Type B pancreatic cell (in vitro differentiated cells): ENCODE measurements around the gene SBNO2. TPM values are rescaled to one million over a fixed set of nuclear protein-coding genes. Genes with fewer than 3 reads are reported as not detected.
"Not testable (repeated sequence)": the region's sequence is repeated elsewhere in the genome, so short reads cannot be mapped to it uniquely, and the experiment has no call there.

Experiments
- DNase-seq: peaks from one replicate; pipeline ENCODE4 v3.0.0; 2021; ENCODE audit warnings: mixed read lengths; ENCODE audit not compliant: unreplicated experiment; ENCODE audit errors: extremely low spot score
- H3K27ac Mint-ChIP-seq: 2 replicates; pipeline ENCODE4 v1.8.0; 2021; ENCODE audit warnings: mild to moderate bottlenecking, mixed read lengths
- H3K27me3 Mint-ChIP-seq: 2 replicates; pipeline ENCODE4 v1.8.0; 2021; ENCODE audit warnings: mixed read lengths
- H3K36me3 Mint-ChIP-seq: 2 replicates; pipeline ENCODE4 v1.8.0; 2021; ENCODE audit warnings: mixed read lengths
- H3K4me1 Mint-ChIP-seq: one replicate; pipeline ENCODE4 v1.8.0; 2021; ENCODE audit warnings: mixed read lengths; ENCODE audit not compliant: unreplicated experiment
- H3K4me3 Mint-ChIP-seq: 2 replicates; pipeline ENCODE4 v1.8.0; 2021; ENCODE audit warnings: mild to moderate bottlenecking, mixed read lengths
- H3K9me3 Mint-ChIP-seq: 2 replicates; pipeline ENCODE4 v1.8.0; 2021; ENCODE audit warnings: mixed read lengths
- total RNA-seq: library from RNA; stranded (reverse); gene quantifications from 2 replicates; pipeline ENCODE4 v1.2.1, GENCODE V29; 2021; ENCODE audit warnings: low replicate concordance
- TF ChIP-seq, protein P1 (sequence below): fragments of 200-600 bp; sonication (generic); conservative IDR thresholded peaks from 2 replicates; pipeline ENCODE4 v1.5.0; 2021; ENCODE audit warnings: antibody characterized with exemption, mild to moderate bottlenecking

Gene SBNO2
- total RNA-seq, 1 donor from 2014 or later = 45.5 TPM

DNA sequence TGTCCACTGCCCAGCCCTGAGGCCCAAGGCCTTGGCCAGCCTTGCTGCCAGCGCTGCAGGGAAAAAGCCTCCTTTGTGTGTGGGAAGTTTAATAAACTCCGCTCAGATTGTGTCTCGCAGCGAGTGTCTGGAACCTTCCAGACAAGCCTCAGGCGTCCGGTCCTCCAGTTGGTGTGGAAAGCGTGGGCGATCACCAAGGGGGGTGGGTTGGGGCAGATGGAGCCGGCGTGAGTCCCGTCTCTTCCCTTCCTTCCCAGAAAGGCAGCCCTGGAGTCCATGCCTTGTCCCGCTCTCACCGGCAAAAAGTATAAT lies 36.1 kb upstream of the SBNO2 start:
- Mint-ChIP-seq H3K4me1 (peaks cover 15% of the 10 kb centered on the region), H3K9me3 (no peaks in the 10 kb centered on the region), H3K27ac (peak overlapping the region; percentile 46), H3K4me3 (peak overlapping the region; percentile 69), H3K27me3 (no peaks in the 10 kb centered on the region), H3K36me3 (peaks cover 8% of the 10 kb centered on the region)
- TF ChIP-seq, protein P1, sequence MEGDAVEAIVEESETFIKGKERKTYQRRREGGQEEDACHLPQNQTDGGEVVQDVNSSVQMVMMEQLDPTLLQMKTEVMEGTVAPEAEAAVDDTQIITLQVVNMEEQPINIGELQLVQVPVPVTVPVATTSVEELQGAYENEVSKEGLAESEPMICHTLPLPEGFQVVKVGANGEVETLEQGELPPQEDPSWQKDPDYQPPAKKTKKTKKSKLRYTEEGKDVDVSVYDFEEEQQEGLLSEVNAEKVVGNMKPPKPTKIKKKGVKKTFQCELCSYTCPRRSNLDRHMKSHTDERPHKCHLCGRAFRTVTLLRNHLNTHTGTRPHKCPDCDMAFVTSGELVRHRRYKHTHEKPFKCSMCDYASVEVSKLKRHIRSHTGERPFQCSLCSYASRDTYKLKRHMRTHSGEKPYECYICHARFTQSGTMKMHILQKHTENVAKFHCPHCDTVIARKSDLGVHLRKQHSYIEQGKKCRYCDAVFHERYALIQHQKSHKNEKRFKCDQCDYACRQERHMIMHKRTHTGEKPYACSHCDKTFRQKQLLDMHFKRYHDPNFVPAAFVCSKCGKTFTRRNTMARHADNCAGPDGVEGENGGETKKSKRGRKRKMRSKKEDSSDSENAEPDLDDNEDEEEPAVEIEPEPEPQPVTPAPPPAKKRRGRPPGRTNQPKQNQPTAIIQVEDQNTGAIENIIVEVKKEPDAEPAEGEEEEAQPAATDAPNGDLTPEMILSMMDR = no peak
- DNase-seq = no peak

DNA sequence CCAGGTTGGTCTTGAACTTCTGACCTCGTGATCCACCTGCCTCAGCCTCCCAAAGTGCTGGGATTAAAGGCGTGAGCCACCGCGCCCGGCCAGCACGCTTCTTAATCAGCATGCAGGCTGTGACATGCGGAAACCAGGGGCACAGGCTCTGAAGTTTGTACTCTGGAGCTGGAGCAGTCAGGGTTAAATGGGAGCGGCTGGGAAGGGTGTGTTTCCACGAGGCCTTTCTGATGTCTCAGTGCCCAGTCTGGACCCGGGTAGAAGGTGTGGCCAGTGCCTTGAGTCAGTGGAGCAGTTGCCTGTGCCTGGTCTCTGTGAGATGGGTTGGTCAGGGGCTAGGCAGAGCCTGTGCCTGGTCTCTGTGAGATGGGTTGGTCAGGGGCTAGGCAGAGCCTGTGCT lies 34.8 kb upstream of the SBNO2 start:
- H3K27ac Mint-ChIP-seq = peak overlapping the region; percentile 13
- H3K9me3 Mint-ChIP-seq, DNase-seq, H3K27me3 Mint-ChIP-seq, H3K36me3 Mint-ChIP-seq, H3K4me3 Mint-ChIP-seq: not testable (repeated sequence)
- peaks cover 13% of the 10 kb centered on the region for H3K4me1 Mint-ChIP-seq

DNA sequence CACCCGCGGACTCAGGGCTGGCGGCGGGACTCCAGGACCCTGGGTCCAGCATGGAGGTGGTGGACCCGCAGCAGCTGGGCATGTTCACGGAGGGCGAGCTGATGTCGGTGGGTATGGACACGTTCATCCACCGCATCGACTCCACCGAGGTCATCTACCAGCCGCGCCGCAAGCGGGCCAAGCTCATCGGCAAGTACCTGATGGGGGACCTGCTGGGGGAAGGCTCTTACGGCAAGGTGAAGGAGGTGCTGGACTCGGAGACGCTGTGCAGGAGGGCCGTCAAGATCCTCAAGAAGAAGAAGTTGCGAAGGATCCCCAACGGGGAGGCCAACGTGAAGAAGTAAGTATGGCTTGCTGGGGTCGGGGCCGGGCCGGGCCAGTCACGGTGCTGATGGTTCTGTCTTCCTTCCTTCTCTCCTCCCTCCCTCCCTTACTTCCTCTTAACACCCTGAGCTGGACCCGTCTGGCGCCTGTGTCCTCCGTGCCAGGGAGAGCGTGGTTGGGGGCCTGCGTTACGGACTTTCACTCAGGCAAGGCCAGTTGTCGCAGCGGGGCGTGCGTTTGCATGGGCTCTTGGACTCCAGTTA lies 32.9 kb upstream of the SBNO2 start:
- no peak for DNase-seq
- Mint-ChIP-seq H3K27ac (peak overlapping the region; percentile 87), H3K4me1 (peaks cover 15% of the 10 kb centered on the region), H3K4me3 (peak overlapping the region; percentile 90), H3K36me3 (peaks cover 3% of the 10 kb centered on the region), H3K27me3 (no peaks in the 10 kb centered on the region), H3K9me3 (no peaks in the 10 kb centered on the region)
- TF ChIP-seq, protein P1 = no peak

DNA sequence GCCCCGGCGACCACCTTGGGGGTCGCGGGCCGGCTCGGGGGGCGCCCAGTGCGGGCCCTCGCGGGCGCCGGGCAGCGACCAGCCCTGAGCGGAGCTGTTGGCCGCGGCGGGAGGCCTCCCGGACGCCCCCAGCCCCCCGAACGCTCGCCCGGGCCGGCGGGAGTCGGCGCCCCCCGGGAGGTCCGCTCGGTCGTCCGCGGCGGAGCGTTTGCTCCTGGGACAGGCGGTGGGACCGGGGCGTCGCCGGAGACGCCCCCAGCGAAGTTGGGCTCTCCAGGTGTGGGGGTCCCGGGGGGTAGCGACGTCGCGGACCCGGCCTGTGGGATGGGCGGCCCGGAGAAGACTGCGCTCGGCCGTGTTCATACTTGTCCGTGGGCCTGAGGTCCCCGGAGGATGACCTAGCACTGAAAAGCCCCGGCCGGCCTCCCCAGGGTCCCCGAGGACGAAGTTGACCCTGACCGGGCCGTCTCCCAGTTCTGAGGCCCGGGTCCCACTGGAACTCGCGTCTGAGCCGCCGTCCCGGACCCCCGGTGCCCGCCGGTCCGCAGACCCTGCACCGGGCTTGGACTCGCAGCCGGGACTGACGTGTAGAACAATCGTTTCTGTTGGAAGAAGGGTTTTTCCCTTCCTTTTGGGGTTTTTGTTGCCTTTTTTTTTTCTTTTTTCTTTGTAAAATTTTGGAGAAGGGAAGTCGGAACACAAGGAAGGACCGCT lies 32.2 kb upstream of the SBNO2 start:
- Mint-ChIP-seq H3K36me3 (no peaks in the 10 kb centered on the region), H3K27me3 (no peaks in the 10 kb centered on the region), H3K4me3 (peak overlapping the region; percentile 90), H3K9me3 (no peaks in the 10 kb centered on the region), H3K27ac (peak overlapping the region; percentile 87), H3K4me1 (peaks cover 11% of the 10 kb centered on the region)
- TF ChIP-seq, protein P1 = no peak
- no peak for DNase-seq

DNA sequence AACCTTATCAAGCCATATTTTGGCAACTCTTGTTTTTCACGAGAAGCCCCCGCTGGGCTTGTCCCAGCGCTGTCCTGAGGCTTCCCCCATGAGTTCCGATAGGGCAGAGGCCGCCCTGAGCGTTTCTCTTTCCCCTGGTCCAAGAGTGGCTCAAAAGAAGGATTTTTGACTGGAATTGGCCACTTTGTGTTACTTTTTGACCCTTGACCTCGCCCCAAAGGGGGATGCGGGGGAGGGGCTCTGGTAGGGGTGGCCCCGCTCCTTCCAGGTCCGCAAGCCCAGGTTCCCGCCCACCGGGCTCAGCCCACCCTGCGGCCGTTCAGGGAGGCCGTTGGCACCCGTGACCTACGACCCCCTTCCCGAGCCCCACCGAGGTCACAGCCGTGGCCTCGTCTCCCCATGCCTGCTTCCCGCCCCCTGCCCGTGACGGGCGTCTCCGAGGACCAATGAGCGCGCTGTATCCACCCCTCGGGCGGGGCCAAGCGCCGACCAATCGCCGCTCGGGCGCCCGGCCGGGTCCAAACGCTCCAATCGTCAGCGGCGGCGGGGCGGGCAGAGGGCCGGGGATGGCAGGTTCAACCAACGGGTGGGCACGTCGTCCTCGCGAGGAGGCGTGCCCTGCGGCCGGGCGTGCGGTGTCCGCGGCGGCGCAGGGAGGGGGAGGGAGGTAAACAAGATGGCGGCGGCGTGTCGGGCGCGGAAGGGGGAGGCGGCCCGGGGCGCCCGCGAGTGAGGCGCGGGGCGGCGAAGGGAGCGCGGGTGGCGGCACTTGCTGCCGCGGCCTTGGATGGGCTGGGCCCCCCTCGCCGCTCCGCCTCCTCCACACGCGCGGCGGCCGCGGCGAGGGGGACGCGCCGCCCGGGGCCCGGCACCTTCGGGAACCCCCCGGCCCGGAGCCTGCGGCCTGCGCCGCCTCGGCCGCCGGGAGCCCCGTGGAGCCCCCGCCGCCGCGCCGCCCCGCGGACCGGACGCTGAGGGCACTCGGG lies 31.3 kb upstream of the SBNO2 start, which contains the start of gene STK11:
TSS of gene STK11 (plus strand) at position 665 of the 986 bp plus-strand sequence. CDS start 1,136 bp downstream, outside the sequence.
- TF ChIP-seq, protein P1 = no peak
- DNase-seq = peak; percentile 100

DNA sequence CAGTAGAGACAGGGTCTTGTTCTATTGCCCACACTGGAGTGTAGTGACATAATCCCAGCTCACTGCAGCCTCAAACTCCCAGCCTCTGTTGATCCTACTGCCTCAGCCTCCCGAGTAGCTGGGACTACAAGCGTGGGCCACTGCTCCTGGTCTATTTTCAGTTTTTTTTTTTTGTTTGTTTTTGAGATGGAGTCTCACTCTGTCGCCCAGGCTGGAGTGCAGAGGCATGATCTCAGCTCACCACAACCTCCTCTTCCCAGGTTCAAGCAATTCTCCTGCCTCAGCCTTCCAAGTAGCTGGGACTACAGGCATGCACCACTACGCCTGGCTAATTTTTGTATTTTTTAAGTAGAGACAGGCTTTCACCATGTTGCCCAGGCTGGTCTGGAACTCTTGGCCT lies 26.5 kb upstream of the SBNO2 start:
- DNase-seq, H3K27ac Mint-ChIP-seq, H3K36me3 Mint-ChIP-seq, H3K4me3 Mint-ChIP-seq, H3K27me3 Mint-ChIP-seq, H3K9me3 Mint-ChIP-seq: not testable (repeated sequence)
- peaks cover 11% of the 10 kb centered on the region for H3K4me1 Mint-ChIP-seq

More for the DNA sequence above, 31.3 kb upstream of the SBNO2 start, which contains the start of gene STK11:
- Mint-ChIP-seq H3K27ac (peak within 1 kb of the TSS; percentile 87), H3K36me3 (no peaks in the 10 kb centered on the region), H3K4me3 (peak within 1 kb of the TSS; percentile 90), H3K9me3 (no peaks in the 10 kb centered on the region), H3K4me1 (peaks cover 11% of the 10 kb centered on the region), H3K27me3 (no peaks in the 10 kb centered on the region)
